Activated T-helper 1 cell treated with anti-CD3 and anti-CD28 coated beads, Interleukin-2, amount 50 U/mL, for 16 hours (primary cell): ENCODE results near the gene KMT2C.

Experiments used
- DNase-seq, 2 donors: peaks; one replicate each; pipeline ENCODE4 v3.0.0-alpha.2; 2020; ENCODE audit warnings: low read depth in 1 of 2, low spot score in 1 of 2

Gene KMT2C

DNA sequence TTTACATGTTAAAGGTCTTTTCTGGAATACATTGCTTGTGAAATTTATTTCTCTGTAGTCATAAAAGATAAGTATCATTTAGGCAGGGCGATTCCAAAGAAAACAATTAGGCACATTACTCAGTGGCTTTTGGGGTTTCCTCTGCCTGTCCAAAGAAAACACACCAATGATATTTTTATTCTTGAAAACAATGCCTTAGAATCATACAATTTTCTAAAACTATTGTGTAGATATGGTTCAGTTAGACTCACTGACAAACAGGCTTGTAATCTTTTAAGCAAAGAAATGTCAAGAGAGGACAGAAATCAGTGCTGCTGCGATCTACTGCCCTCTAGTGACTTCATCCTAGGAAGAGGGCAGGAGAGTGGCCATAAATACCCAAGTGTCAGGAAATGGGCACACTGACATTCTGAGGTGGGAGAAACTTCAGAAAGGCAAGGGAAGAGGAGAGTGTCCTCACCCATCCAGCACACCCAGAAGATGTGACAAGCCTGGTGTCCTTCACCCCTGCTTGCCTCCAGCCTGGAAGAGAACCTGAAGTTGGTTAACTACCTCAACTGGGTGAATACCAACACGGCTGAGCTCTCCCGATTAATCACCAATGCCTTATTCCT lies 289.8 kb downstream of the KMT2C start:
- no peak for DNase-seq

GRCh38 chr7:152144557-152145245 lies 291.1 kb downstream of the KMT2C start:
- no peak for DNase-seq

DNA sequence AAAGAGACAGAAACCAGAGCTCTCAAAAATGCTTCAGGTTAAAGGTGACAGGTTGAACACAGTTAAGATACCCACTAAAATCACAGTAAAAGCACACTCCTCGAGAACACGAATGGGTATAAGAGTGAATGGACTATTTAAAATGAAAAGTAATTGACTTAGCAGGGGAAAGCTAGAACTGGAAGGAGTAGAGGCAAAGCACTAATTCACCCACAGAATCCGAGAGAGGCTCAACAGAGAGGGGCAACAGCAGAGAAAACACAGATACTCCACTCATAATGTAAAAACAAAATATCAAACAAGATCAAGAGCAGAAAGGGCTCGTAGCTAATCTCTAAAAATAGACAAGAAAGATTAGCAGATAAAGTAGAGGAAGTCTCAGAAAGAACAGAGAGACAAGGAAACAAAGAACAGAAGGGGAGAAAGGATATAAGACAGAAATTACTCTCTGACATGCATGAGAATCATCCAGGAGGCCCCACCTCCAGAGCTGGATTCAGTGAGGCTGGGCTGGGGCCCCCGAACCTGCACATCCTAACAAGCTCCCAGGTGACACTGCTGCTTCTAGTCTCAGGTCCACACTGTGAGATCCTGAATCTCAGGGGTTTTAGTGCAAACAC lies 292.7 kb downstream of the KMT2C start:
- DNase-seq = no peak

DNA sequence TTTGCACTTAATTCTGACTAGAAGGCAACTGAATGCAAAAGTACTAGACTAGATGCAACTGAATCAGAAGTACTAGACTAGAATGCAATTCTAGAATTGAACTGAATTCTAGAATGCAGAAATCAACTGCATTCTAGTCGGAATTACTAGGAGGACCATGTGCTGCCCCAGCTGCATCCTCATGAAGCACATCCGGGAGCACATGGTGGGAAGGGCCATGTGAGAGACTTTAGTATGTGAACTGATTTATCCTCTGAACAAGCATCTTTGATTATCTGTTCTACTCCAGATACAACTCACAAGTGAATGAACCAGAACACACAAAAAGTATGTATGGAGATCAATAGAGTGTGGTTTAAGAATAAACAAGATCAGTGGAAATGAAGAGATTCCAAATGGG lies 295.2 kb downstream of the KMT2C start:
- DNase-seq = no peak

GRCh38 chr7:152140067-152140466 lies 295.7 kb downstream of the KMT2C start:
- DNase-seq = no peak

GRCh38 chr7:152137476-152138025 lies 298.3 kb downstream of the KMT2C start:
- DNase-seq = no peak

DNA sequence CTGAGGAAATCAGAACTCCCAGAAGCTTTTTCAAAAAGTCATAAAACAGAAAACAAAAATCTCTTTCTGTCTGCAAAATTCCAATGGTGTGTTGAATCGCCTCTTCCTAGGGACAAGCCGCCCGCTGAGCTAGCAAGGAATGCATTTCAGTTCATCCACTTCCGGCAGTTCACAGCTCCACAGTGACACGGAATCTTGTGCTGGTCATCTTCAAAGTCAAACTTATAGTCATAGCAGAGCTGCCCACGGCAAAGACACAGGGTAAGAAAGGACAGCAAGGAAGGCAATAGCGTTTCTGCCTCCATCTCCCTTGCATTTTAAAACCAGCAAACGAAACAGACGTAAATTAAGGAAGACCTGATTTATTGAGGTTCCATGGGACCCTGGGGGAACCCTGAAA lies 299.1 kb downstream of the KMT2C start:
- no peak for DNase-seq

GRCh38 chr7:152133804-152134203 lies 302.0 kb downstream of the KMT2C start:
- DNase-seq = no peak

DNA sequence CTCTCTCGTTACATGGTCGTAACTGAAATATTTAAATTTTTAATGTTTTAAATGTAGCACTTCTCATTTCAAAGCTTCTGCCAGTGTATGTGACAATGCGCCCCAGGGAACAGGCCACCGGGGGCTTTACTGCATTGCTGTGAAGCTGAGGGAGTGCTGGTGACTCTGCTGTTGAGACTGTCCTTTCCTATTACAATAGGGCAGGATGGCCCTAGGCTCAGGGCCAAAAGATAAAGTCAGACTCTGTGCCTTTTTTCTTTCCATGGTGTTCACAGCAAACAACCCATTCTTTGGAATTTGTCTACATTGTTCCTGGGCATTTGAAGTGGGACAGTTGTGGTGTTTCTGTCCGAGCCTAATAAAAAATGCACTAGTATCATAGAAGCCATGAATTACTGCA lies 303.0 kb downstream of the KMT2C start:
- no peak for DNase-seq

GRCh38 chr7:152131981-152132494 lies 303.8 kb downstream of the KMT2C start:
- DNase-seq = no peak

DNA sequence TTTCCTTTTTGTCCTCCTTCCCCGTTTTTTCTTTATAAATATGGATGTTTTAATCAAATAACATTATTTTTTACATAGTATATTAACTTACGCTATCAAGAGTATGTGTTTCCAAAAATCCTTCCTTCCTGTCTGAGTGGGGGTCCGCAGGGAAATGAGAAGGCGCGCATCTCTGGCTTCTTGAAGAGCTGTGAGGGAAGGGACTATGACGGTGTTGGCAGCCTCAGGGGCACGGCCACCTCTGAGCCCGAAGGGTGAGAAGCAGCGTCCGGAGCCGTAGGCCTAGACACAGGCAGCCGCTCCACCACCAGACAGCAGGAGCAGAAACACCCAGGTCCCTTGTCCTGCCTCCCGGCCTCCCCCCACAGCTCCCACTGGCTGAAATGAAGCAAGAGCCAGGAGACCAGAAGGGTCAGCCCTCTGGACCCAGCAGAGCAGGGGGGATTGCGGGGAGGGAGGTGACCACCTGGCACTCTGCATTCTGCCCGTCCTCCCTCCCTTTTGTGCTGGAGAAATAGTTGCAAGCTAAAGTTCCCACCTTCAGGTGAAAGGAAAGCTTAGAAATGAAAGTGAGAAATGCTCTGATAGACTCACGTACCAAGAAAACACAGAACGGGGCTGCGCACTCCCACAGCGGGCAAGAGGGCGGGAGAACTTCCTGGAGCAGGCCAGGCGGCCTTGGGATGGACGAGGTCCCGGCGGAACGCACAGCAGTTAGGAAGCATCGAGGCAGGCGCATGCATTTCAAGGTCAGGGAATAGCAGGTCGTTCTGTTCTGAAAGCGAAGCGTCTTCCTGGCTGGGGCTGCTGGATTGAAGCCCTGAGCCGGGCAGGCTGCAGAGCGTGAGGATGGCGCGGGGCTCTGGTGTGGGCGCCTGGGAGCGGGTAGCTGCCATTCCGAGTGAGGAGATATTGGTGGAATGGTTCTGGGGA lies 304.9 kb downstream of the KMT2C start:
- no peak for DNase-seq

GRCh38 chr7:152129682-152130081 lies 306.1 kb downstream of the KMT2C start:
- no peak for DNase-seq

DNA sequence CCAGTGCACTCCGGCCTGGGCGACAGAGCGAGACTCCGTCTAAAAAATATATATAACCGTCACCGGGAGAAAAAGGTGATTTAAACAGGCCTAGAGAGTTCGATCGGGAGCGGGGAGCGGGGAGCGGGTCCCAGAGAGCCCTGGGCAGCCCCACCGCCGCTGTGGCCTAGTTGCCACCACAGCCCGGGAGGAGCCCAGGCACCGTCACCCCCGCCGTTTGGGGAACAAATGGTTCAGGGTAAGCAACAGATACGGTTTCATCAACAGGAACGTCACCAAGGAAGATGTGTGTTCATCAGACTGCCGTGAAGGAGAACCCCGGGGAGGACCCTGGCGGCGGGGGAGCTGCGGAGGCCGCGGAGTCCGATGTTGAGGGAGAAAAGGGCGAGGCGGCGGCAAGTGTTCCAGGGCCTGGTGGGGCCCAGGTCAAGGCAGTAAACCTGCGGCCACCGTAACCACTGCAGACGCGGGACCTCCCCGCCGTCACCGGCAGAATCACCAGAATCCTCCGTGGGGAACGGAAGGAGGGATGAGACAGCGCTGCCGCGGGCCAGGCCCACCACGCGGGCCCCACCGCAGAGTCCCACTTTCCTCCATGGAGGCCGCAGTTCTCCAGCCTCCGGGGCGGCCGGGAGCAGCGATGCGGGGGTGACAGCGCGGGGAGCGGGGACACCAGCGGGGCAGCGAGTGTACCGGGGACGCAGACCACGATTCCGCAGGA lies 306.9 kb downstream of the KMT2C start:
- DNase-seq = no peak

- DNase-seq = no peak
Observed at GRCh38 chr7:152128252-152128651, 307.6 kb downstream of the KMT2C start.

DNA sequence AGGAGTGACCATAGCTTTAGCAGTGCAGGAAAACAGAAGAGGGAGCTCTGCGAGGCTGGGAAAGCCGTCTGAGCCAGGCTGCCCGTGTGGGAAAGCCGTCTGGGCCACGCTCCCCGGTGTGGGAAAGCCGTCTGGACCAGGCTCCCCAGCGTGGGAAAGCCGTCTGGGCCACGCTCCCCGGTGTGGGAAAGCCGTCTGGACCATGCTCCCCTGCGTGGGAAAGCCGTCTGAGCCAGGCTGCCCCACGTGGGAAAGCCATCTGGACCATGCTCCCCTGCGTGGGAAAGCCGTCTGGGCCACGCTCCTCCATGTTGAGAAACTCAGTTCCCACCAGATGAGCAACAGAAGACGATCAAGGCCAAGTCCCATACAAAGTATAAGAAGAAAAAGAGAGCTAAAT lies 308.6 kb downstream of the KMT2C start:
- DNase-seq = no peak

DNA sequence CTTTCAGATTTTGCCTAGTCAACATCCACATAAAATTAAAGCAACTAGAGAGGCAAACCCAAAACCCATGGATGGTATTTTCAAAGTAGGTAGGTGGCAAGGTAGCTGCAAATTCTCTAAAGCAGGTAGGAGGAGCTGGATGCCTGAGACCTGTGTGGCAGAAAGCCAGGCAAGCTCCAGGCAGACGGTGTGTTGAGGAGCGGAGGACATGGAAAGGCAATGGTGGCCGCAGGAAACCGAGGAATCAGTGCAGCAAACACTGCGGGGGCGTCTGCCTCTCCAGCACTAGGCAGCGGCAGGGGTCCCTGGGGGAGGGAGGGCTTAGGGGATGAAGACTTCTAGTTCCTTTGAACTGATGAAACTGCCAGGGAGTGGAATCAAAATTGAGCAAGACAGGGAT lies 309.1 kb downstream of the KMT2C start:
- DNase-seq = no peak

DNA sequence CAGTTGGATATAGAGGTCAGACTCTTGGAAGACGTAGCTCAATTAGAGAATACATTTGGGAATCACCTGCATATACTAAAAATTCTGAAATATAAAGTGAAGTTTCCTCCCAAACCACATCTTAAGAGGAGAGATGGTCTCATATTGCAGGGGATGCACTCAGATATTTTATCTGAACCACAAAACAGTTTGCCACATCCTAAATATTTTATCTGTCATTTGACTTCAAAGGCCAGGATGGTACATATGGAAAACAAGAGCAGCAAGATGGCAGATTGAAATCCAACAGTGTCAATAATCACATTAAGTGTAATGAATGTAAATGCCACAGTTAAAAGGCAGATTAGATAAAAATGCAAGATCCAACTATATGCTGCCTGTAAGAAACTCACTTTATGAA lies 313.3 kb downstream of the KMT2C start:
- DNase-seq = no peak

- no peak for DNase-seq
Observed at GRCh38 chr7:152121432-152121831, 314.4 kb downstream of the KMT2C start.

DNA sequence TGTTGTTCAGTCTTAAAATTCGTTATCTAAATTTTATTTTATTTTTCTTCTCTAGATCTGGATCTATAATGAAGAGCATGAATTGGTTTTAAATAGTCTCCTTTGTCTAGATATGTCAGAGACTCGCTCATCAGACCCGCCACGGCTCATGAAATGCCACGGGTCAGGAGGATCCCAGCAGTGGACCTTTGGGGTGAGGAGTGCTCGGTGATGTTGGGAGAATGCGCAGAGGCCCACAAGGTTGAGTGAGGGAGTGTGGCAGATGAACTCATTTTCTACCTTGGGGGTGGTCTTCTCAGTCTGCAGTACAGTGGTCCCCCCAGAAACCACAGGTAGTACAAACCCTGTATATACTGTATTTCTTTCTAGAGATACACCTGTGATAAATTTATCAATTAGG lies 315.0 kb downstream of the KMT2C start:
- DNase-seq = no peak

DNA sequence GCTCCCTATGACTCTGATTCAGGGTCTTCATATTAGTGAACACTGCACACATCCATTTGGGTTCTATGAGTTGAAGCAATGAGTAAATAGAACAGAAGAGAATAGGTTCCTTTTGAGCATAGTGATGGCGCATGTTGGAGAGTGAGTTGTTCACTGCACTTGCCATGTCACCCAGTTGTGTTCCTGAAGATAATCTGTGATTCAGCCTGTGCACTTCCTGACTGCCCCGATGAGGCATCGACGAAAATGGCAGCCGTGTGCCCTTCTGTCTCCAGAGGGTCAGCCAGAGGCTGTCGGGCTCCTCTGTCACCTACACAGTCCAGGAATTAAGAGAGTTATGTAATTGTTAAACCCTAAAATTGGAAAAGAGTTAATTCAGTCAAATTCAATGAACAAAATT lies 315.6 kb downstream of the KMT2C start:
- no peak for DNase-seq
